Activated CD4-positive, alpha-beta T cell treated with anti-CD3 and anti-CD28 coated beads, Interleukin-2, amount 50 U/mL, for 4 hours (primary cell): ENCODE results near the gene SLC24A4.

Experiments
- DNase-seq, 2 experiments: peaks; one replicate each; pipeline ENCODE4 v3.0.0-alpha.2; 2020

SLC24A4 gene

GRCh38 chr14:92317511-92317910, 5.5 kb upstream of the SLC24A4 start:
- DNase-seq: no peak

- DNase-seq: no peak
These were observed 1.3 kb upstream of the SLC24A4 start for GRCh38 chr14:92321701-92322100.

DNA sequence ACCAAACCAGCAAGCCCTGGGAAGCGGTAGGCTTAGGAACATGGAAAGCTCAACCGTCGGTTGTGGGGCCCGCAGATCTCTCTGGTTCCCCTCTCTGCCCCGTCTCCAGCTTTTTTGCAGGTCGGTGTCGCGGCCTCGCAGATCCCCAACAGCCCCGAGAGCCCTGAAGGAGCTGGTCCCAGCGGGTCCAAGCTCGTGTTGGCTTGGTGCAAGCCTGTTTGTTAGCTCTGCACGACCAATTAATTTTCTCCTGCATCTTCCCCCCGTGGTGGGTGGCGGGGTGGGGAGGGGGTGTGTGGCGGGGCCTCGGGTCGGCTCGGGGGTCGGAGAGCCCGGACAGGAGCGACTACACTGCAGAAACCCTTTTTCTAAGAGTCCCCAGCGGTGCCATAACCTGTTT, 449 bp upstream of the SLC24A4 start:
- no peak for DNase-seq

GRCh38 chr14:92323916-92324818, 1.2 kb downstream of the SLC24A4 start:
- no peak for DNase-seq

DNA sequence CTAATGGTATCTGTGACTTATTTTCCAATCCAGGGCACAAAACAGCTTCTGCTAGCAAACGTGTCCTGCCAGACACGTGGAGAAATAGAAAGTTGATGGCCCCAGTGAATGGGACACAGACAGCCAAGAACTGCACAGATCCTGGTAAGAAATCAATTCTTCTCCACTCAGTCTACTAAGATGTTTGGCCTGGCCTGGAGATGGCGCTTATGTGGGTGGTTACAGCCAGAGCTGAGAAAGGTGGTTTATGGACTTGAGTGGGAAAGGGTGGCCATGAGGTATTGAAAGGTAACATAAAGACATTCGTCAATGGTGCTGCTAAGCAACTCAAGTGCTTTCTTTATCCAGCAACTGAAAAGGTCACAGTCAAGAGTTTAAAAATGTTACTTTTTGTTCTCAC, 2.9 kb downstream of the SLC24A4 start:
- no peak for DNase-seq

GRCh38 chr14:92328664-92329255, 5.8 kb downstream of the SLC24A4 start:
- no peak for DNase-seq

GRCh38 chr14:92334050-92334449, 11.1 kb downstream of the SLC24A4 start:
- DNase-seq: no peak

GRCh38 chr14:92336363-92336762, 13.4 kb downstream of the SLC24A4 start:
- no peak for DNase-seq

GRCh38 chr14:92339426-92339825, 16.5 kb downstream of the SLC24A4 start:
- DNase-seq: no peak

- no peak for DNase-seq
These were observed 17.1 kb downstream of the SLC24A4 start for GRCh38 chr14:92340071-92340470.

- DNase-seq: no peak
These were observed 18.0 kb downstream of the SLC24A4 start for GRCh38 chr14:92340931-92341330.

GRCh38 chr14:92341791-92342190, 18.8 kb downstream of the SLC24A4 start:
- DNase-seq: no peak

DNA sequence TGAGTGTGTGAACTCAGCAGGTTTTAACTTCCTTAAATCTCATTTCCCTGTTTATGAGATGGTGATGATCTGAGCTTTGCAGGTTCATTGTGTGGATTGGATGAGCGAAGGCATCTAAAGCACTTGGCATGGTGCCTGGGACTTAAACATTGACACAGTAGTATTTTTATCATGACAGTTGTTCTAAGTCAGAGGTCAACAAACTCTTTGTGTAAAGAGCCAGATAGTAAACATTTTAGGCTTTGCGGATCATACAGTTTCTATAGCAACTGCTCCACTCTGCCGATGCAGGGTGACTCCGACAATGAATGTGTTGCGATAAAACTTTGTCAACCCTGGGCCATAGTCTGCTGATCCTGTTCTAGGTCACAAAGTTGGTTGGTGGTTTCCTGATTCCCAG, 25.2 kb downstream of the SLC24A4 start:
- DNase-seq: no peak

DNA sequence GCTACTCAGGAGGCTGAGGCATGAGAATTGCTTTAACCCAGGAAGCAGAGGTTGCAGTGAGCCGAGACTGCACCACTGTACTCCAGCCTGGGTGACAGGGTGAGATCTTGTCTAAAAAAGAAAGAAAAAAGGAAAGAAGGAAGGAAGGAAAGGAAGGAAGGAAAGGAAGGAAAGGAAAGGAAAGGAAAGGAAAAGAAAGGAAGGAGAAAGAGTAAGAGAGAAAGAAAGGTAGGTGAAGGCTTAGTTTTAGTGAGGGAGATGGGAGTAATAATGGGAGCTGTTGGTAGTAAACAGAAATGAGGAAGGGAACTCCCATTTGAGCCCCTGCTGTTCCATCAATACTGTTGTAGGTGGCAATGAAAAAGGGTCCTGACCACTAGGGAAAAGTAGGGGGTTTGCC, 28.8 kb downstream of the SLC24A4 start:
- no peak for DNase-seq

- DNase-seq: no peak
These were observed 29.4 kb downstream of the SLC24A4 start for GRCh38 chr14:92352158-92352985.

GRCh38 chr14:92353447-92353846, 30.5 kb downstream of the SLC24A4 start:
- no peak for DNase-seq

GRCh38 chr14:92356677-92357076, 33.7 kb downstream of the SLC24A4 start:
- no peak for DNase-seq

DNA sequence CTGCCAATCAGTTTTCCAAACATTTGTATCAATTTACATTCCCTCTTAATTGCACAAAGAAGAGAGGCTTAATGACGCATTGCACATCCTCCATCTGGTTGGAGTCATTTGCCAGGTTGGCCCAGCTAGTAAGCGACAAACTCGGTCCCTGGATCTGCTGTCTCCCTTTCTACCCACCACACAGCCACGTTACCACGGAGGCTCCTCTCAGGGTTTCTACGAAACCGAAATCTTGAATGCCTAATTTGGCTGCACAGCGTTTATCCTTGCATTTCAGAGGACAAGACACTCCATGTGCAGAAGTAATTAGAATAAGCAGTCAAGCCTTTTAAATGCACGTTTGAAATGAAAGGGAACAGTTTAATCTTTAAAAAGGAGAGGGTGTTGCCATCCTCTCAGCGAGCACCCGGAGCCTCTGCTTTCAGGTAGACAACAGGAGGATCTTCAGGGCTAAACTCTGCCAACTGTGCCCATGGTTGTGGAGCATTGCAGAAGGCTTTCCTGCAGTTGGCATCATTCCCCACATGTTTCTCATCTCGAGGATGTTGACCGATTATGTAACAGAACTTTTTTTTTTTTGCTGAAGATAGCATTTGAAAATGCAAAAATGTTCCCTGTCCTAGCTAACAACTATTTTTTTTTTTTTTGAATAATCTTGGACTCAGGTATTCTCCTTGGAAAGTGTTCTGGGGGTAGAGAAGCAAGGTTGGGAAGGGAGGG, 37.8 kb downstream of the SLC24A4 start:
- no peak for DNase-seq

- no peak for DNase-seq
These were observed 39.8 kb downstream of the SLC24A4 start for GRCh38 chr14:92362781-92363235.

GRCh38 chr14:92366237-92366636, 43.3 kb downstream of the SLC24A4 start:
- DNase-seq: no peak

DNA sequence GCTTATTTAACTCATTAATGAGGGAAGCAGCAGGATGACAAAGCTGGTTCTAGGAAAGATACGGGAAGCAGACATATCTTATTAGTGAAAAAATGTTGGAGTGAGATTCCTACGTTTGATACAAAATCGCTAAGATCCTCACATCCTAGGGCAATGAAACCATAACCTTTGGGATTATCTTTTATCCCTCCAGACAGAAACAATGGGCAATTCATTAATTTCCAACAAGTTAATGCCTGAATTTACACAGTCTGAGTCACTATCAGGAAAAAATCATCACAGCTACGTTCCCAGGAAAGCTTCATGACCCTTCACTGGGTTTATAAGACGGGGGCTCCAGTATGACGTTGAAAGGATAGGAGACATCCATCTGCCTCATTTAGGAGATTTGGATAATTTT, 45.0 kb downstream of the SLC24A4 start:
- no peak for DNase-seq

DNA sequence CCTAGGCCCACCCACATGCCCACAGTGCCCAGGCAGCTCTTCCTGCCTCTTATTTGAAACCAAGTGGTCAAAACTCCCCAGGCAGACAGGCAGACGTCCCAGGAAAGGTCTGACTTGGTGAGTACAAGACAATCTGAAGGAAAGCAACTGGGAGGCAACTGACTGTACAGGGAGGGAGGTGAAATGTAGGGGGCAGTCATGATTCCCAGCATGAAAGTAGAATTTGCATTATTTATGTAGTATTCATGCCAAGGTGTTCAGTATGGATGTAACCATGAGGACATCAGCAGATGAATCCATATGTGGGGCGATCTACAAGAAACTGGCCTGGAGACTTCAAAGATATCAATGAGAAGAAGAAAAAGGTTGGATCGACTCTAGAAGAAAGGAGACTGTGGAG, 46.1 kb downstream of the SLC24A4 start:
- no peak for DNase-seq

- no peak for DNase-seq
These were observed 49.3 kb downstream of the SLC24A4 start for GRCh38 chr14:92372230-92372629.
